Activated T-cell treated with anti-CD3 and anti-CD28 coated beads, Interleukin-2, amount 50 U/mL, for 72 hours (primary cell): ENCODE results near the gene DCK. TPM values are rescaled to one million over a fixed set of nuclear protein-coding genes. Genes with fewer than 3 reads are reported as not detected.

ENCODE experiments used
- ATAC-seq, 2 donors: fragments of 150-1000 bp; cut with Tn5 transposase; replicated peaks in 1 of 2; 2 replicates each; pipeline ENCODE4 v1.10.0; 2021; ENCODE audit warnings: moderate library complexity in 2 of 2, mild to moderate bottlenecking in 1 of 2
- DNase-seq, 2 donors: peaks; one replicate each; pipeline ENCODE4 v3.0.0; 2021 to 2022; ENCODE audit warnings: mixed read lengths in 1 of 2
- H3K27ac Mint-ChIP-seq: one replicate; pipeline ENCODE4 v1.8.0; 2022; ENCODE audit warnings: mild to moderate bottlenecking, moderate library complexity, mixed read lengths
- H3K27me3 Mint-ChIP-seq: one replicate; pipeline ENCODE4 v1.8.0; 2022; ENCODE audit warnings: low read depth, mixed read lengths
- H3K36me3 Mint-ChIP-seq, 2 donors: one replicate each; pipeline ENCODE4 v1.8.0; 2022; ENCODE audit warnings: mixed read lengths in 2 of 2, mild to moderate bottlenecking in 1 of 2; ENCODE audit not compliant: insufficient read depth in 2 of 2
- H3K4me1 Mint-ChIP-seq: one replicate; pipeline ENCODE4 v1.8.0; 2022; ENCODE audit warnings: low read depth, mixed read lengths
- H3K4me3 Mint-ChIP-seq, 2 donors: one replicate each; pipeline ENCODE4 v1.8.0; 2022; ENCODE audit warnings: mild to moderate bottlenecking in 2 of 2, mixed read lengths in 2 of 2, moderate library complexity in 2 of 2
- H3K9me3 Mint-ChIP-seq, 2 donors: one replicate each; pipeline ENCODE4 v1.8.0; 2022; ENCODE audit warnings: mixed read lengths in 2 of 2
- total RNA-seq, 2 donors: library from RNA; stranded (reverse); gene quantifications; one replicate each; pipeline ENCODE4 v1.2.3, GENCODE V29; 2022

Gene DCK
- total RNA-seq = 10 to 100 TPM; 36.6 to 45.4 TPM

GRCh38 chr4:70993181-70994068 is at the start of gene DCK:
Gene DCK (plus strand): TSS chr4:70993649. CDS start chr4:70993836, 187 bp downstream.
- peaks cover 37% of the 10 kb centered on the region for H3K4me1 Mint-ChIP-seq
- peak within 1 kb of the TSS; percentile 84 to 96 for H3K4me3 Mint-ChIP-seq
- H3K9me3 Mint-ChIP-seq = no peaks in the 10 kb centered on the region
- H3K27ac Mint-ChIP-seq = peak within 1 kb of the TSS; percentile 94
- H3K27me3 Mint-ChIP-seq = no peaks in the 10 kb centered on the region
- H3K36me3 Mint-ChIP-seq = peaks cover 3 to 12% of the 10 kb centered on the region in 2 donors
- ATAC-seq (peak; percentile 93 to 95), DNase-seq (peak; percentile 92 to 93)

DNA sequence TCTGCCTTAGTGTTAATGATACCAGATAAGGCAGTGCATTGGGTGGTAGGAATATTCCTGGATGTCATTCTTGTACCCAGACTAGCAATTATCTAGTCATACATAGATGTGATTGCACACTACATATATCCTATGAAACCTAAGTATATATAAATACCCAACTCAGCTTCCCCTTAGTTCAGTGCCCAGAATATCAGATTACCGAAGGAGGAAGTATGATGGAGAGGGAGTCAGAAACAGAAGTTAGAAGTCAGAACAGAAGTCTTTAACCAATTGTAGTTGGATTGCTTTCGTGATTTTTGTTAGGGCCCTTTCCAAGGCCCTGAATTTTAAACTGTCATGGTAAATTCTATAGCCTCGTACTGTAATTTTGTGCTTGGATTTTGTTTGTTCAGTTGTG is 48.4 kb upstream of the DCK start:
- peaks cover 2 to 3% of the 10 kb centered on the region in 2 donors for H3K9me3 Mint-ChIP-seq
- no peaks in the 10 kb centered on the region for H3K27me3 Mint-ChIP-seq
- peaks cover 5% of the 10 kb centered on the region for H3K4me1 Mint-ChIP-seq
- no peak overlapping the region for H3K4me3 Mint-ChIP-seq
- peaks cover 1 to 2% of the 10 kb centered on the region in 2 donors for H3K36me3 Mint-ChIP-seq
- DNase-seq (no peak), ATAC-seq (no peak)
- H3K27ac Mint-ChIP-seq = no peak overlapping the region

- no peak for ATAC-seq
- Mint-ChIP-seq H3K36me3 (peaks cover 1 to 2% of the 10 kb centered on the region in 2 donors), H3K27ac (no peak overlapping the region), H3K4me3 (no peak overlapping the region), H3K27me3 (no peaks in the 10 kb centered on the region), H3K4me1 (peaks cover 5% of the 10 kb centered on the region), H3K9me3 (peaks cover 2 to 3% of the 10 kb centered on the region in 2 donors)
- DNase-seq = no peak
These were observed 47.9 kb upstream of the DCK start for GRCh38 chr4:70945452-70946055.

GRCh38 chr4:70946939-70947338 is 46.5 kb upstream of the DCK start:
- no peak for DNase-seq
- Mint-ChIP-seq H3K4me1 (peaks cover 5% of the 10 kb centered on the region), H3K4me3 (no peak overlapping the region), H3K9me3 (peaks cover 2 to 3% of the 10 kb centered on the region in 2 donors), H3K27me3 (no peaks in the 10 kb centered on the region), H3K36me3 (peaks cover 0 to 2% of the 10 kb centered on the region in 2 donors), H3K27ac (no peak overlapping the region)
- no peak for ATAC-seq

DNA sequence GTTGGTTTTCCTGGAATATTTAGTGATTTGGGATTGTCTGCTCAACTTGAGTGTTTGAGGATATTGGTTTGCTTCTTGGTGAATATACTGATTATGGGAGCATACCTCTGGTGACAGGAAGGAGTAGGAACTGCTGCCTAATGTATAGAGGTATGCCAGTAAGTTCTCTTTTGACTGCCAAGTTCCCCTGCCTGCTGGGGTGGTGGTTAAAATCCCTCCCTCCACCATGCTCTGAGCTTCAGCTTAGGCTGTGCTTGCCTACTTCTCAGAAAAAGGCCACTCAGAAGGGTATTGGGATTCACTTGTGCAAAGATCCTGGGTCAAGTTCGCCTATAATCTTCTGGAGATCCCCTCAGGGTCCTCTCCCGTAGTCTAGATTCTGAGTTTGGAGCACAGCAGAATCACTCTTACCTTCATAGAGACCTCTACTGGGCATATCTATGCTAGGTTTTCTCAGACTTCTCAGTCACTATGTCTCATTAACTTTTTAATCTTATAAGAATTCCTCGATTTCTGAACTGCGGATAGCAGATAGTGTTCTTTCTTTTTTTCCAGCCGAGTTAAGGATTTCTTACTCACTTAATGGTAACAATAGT is 44.7 kb upstream of the DCK start:
- no peak for DNase-seq
- Mint-ChIP-seq H3K27ac (no peak overlapping the region), H3K27me3 (no peaks in the 10 kb centered on the region), H3K4me3 (no peak overlapping the region), H3K9me3 (peaks cover 2 to 3% of the 10 kb centered on the region in 2 donors), H3K4me1 (peaks cover 9% of the 10 kb centered on the region), H3K36me3 (peaks cover 0 to 2% of the 10 kb centered on the region in 2 donors)
- ATAC-seq = no peak

- Mint-ChIP-seq H3K36me3 (peaks cover 0 to 1% of the 10 kb centered on the region in 2 donors), H3K4me3 (no peak overlapping the region), H3K9me3 (no peaks in the 10 kb centered on the region), H3K27me3 (no peaks in the 10 kb centered on the region), H3K4me1 (peaks cover 14% of the 10 kb centered on the region), H3K27ac (no peak overlapping the region)
- DNase-seq (no peak), ATAC-seq (no peak)
These were observed 39.4 kb upstream of the DCK start for GRCh38 chr4:70954032-70954431.

DNA sequence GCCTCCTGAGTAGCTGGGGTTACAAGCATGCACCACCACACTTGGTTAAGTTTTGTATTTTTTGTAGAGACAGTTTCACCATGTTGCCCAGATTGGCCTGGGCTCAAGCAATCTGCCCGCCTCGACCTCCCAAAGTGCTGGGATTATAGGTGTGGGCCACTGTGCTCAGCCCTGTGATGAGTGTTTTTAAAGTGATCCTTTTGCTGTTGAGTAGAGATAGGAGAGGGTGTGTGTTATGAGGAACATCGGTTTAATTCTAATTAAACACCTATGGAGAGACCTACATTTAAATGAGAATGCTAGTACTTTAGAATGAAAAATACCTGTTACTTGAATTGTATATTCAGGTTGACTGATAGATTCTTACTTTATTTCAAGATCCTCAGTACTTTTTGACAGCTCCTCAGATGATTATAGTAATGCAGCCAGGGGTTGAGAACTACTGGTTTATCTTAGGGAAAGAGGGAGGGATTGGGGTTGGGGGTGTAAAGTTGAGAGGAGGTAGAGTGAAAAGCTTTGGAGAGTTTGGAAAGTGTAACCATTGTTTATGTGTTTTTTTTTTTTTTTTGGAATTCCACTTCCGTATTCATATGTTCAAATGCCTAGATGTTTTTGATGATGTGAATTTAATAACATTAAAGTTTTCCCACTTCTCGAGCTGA is 36.8 kb upstream of the DCK start:
- no peak for DNase-seq
- Mint-ChIP-seq H3K4me1 (peaks cover 9% of the 10 kb centered on the region), H3K27ac (no peak overlapping the region), H3K36me3 (peaks cover 0 to 1% of the 10 kb centered on the region in 2 donors), H3K9me3 (no peaks in the 10 kb centered on the region), H3K4me3 (no peak overlapping the region), H3K27me3 (no peaks in the 10 kb centered on the region)
- no peak for ATAC-seq

DNA sequence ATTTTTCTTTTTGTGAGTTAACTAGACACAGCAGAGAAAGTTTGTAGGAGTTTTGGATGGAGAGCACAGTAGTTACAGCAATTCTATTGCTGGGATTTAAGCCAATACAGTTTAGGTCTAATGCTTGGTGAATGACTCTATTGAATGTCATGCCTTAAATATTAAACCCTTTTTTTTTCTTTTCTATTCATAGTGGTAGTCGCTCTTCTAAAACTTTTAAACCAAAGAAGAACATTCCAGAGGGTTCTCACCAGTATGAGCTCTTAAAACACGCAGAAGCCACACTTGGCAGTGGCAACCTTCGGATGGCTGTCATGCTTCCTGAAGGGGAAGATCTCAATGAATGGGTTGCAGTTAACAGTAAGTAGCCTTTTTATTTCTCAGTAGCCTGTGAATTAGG is 34.8 kb upstream of the DCK start:
- no peak overlapping the region for H3K4me3 Mint-ChIP-seq
- ATAC-seq = no peak
- peaks cover 0 to 1% of the 10 kb centered on the region in 2 donors for H3K36me3 Mint-ChIP-seq
- H3K27ac Mint-ChIP-seq = no peak overlapping the region
- no peaks in the 10 kb centered on the region for H3K9me3 Mint-ChIP-seq
- no peaks in the 10 kb centered on the region for H3K27me3 Mint-ChIP-seq
- DNase-seq = no peak
- peaks cover 7% of the 10 kb centered on the region for H3K4me1 Mint-ChIP-seq

GRCh38 chr4:70969076-70969475 is 24.4 kb upstream of the DCK start:
- DNase-seq (no peak), ATAC-seq (no peak)
- no peak overlapping the region for H3K27ac Mint-ChIP-seq
- peaks cover 1 to 2% of the 10 kb centered on the region in 2 donors for H3K36me3 Mint-ChIP-seq
- no peaks in the 10 kb centered on the region for H3K9me3 Mint-ChIP-seq
- no peak overlapping the region for H3K4me3 Mint-ChIP-seq
- H3K27me3 Mint-ChIP-seq = no peaks in the 10 kb centered on the region
- peaks cover 21% of the 10 kb centered on the region for H3K4me1 Mint-ChIP-seq

DNA sequence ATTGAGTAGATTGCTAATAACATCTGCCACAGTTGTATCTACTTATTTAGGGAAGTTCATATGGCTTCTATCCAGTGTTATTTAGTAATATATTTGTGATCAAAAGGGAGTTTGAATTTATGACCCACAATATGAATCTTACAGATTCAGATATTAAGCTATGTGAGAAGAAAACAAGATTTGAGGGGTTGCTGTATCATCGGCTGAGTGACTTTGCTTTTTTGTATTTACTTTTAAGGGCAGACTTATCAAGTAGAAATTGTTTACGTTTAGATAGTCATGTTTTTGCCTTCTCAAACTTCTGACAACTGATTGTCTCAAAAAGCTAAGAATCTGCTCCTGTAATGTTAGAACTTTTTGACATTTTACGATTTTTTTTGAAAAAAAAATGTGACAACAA is 17.2 kb upstream of the DCK start:
- H3K27ac Mint-ChIP-seq = no peak overlapping the region
- DNase-seq (no peak), ATAC-seq (no peak)
- no peaks in the 10 kb centered on the region for H3K9me3 Mint-ChIP-seq
- no peak overlapping the region for H3K4me3 Mint-ChIP-seq
- H3K4me1 Mint-ChIP-seq = peaks cover under 1% of the 10 kb centered on the region
- no peaks in the 10 kb centered on the region for H3K27me3 Mint-ChIP-seq
- H3K36me3 Mint-ChIP-seq = peaks cover 0 to 1% of the 10 kb centered on the region in 2 donors

DNA sequence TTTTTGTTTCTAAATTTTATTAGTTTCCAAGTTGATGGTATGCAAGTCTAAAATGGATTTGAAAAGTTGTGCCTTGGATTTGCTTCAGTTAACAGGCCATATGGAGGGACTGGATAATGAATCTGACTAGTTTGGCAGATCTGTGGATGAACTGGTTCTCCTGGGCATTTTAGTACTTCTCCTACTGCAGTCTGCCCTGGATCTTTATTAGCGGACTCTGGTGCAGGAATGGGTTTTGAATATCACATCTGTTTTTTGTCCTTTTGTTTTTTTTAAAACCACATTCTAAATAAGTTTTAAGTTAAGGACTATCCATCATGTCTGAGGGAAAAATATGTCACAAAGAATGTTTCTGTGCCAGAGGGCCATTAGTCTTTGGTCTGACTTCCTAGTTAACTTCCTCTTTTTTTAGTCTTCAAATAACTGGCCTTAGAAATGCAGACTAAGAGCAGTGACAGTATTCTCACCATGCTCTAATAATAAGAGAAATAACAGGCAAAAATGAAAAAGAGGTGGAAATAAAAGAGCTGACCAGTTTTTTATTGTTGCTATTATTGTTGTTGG is 13.9 kb upstream of the DCK start:
- ATAC-seq (no peak), DNase-seq (no peak)
- no peaks in the 10 kb centered on the region for H3K36me3 Mint-ChIP-seq
- no peak overlapping the region for H3K4me3 Mint-ChIP-seq
- no peaks in the 10 kb centered on the region for H3K4me1 Mint-ChIP-seq
- H3K9me3 Mint-ChIP-seq = no peaks in the 10 kb centered on the region
- H3K27me3 Mint-ChIP-seq = no peaks in the 10 kb centered on the region
- no peak overlapping the region for H3K27ac Mint-ChIP-seq

DNA sequence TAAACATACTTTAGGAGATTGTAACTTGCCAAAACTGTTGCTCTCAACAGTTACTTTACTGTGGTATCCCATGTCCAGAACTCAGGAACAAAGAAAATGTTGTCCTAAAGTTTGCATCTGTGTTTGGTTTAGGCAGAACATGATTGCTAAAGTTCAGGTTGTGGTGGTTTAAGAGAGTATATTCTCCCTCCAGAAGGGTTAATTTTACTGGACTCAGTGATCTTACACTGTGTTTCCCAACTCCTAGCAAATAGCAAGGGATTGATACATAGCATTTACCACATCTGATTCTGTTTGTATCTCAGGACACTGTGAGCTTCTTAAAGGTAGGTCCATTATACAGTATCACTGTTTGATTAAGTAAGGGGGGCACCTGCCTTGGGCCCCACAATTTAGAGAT is 13.3 kb upstream of the DCK start:
- DNase-seq (no peak), ATAC-seq (no peak)
- no peaks in the 10 kb centered on the region for H3K4me1 Mint-ChIP-seq
- no peak overlapping the region for H3K27ac Mint-ChIP-seq
- H3K36me3 Mint-ChIP-seq = no peaks in the 10 kb centered on the region
- H3K9me3 Mint-ChIP-seq = no peaks in the 10 kb centered on the region
- no peaks in the 10 kb centered on the region for H3K27me3 Mint-ChIP-seq
- no peak overlapping the region for H3K4me3 Mint-ChIP-seq

DNA sequence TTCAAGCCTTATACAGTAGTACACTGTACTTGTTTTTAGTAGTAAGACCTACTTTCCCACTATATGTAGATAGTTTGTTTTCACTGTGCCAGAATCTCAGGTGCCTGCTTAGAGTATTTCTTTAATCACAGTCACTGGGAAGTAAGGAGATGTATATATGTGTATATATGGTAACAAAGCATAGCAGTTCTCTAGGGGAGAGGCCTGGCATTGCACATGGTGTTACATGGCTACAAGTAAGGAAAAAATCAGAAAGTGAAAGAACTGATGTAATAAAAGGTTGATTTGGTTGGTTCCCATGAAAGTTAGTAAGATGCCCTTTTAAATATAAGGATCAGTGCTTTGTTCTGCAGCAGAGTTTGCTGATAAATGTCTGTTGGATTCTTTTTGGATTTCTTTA is 9.3 kb upstream of the DCK start:
- DNase-seq (no peak), ATAC-seq (no peak)
- Mint-ChIP-seq H3K9me3 (no peaks in the 10 kb centered on the region), H3K27me3 (no peaks in the 10 kb centered on the region), H3K36me3 (no peaks in the 10 kb centered on the region), H3K4me3 (no peak overlapping the region), H3K4me1 (no peaks in the 10 kb centered on the region), H3K27ac (no peak overlapping the region)
